ENCODE results near the gene ZNF761. TPM values are rescaled to one million over a fixed set of nuclear protein-coding genes. Genes with fewer than 3 reads are reported as not detected.
A peak's percentile ranks its signal among the peaks of the same experiment; 100 is the strongest.

The ZNF761 gene
- total and polyA plus RNA-seq, 2 of the 13 experiments (the other 11 are each of a cell fraction or from before 2014, with no cell fraction given), result 11.6 to 16.2 TPM

DNA sequence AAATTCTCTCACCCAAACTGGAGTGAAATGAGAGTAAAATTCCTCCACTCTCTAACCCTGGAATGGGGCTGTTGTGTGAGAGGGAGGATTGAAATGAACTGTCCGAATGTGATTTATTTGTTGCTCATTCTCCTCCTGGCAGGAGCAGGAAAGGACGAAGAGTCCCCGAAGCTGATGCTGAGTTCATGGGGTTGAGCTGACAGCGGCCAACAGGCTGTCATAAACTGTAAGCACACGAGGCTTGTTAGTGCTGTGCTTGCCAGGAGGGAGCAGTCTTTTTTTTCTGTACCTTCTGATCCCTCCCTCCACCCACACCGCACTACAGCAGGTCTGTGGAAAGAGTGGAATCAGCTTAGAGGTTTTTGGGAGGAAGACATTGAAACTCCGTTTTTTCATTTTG lies 73.1 kb downstream of the ZNF761 start (continued):
- TF ChIP-seq AKAP8 (CRISPR knock-in tag; IDR thresholded peaks at IDR 0.05) (no peak), HOMEZ (CRISPR knock-in tag; IDR thresholded peaks at IDR 0.05; ENCODE audit: low read depth) (no peak), ZNF280B (CRISPR knock-in tag; IDR thresholded peaks at IDR 0.05; ENCODE audit: borderline replicate concordance) (no peak), ZFP36 (IDR thresholded peaks at IDR 0.05; ENCODE audit: borderline replicate concordance, low read depth, low read length, partially characterized antibody) (no peak), ZNF253 (CRISPR knock-in tag; IDR thresholded peaks at IDR 0.05; ENCODE audit: borderline replicate concordance) (no peak), GLMP (CRISPR knock-in tag; IDR thresholded peaks at IDR 0.05; ENCODE audit: borderline replicate concordance) (no peak), MEF2D (CRISPR knock-in tag; IDR thresholded peaks at IDR 0.05) (no peak), ZNF326 (CRISPR knock-in tag; IDR thresholded peaks at IDR 0.05; ENCODE audit: borderline replicate concordance) (no peak), SMAD3 (CRISPR knock-in tag; IDR thresholded peaks at IDR 0.05) (no peak), ZNF530 (CRISPR knock-in tag; IDR thresholded peaks at IDR 0.05; ENCODE audit: low read depth) (no peak), PATZ1 (CRISPR knock-in tag; IDR thresholded peaks at IDR 0.05) (no peak), MED8 (CRISPR knock-in tag; IDR thresholded peaks at IDR 0.05; ENCODE audit: insufficient replicate concordance) (no peak), ZBTB38 (CRISPR knock-in tag; IDR thresholded peaks at IDR 0.05) (peak; percentile 80), ZBTB4 (CRISPR knock-in tag; IDR thresholded peaks at IDR 0.05; ENCODE audit: borderline replicate concordance) (peak; percentile 54; the same call in 1 of the 2 replicates), KLF9 (CRISPR knock-in tag; IDR thresholded peaks at IDR 0.05; ENCODE audit: low read depth) (no peak), ZNF282 (IDR thresholded peaks at IDR 0.05; ENCODE audit: partially characterized antibody) (no peak), ZNF510 (CRISPR knock-in tag; IDR thresholded peaks at IDR 0.05; ENCODE audit: low read depth) (no peak), JUN (CRISPR knock-in tag; IDR thresholded peaks at IDR 0.05) (no peak)
- TF ChIP-seq, protein P1, sequence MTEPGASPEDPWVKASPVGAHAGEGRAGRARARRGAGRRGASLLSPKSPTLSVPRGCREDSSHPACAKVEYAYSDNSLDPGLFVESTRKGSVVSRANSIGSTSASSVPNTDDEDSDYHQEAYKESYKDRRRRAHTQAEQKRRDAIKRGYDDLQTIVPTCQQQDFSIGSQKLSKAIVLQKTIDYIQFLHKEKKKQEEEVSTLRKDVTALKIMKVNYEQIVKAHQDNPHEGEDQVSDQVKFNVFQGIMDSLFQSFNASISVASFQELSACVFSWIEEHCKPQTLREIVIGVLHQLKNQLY (CRISPR knock-in tag; IDR thresholded peaks at IDR 0.05), result no peak
- TF ChIP-seq, protein P2, sequence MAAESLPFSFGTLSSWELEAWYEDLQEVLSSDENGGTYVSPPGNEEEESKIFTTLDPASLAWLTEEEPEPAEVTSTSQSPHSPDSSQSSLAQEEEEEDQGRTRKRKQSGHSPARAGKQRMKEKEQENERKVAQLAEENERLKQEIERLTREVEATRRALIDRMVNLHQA (CRISPR knock-in tag; IDR thresholded peaks at IDR 0.05), result no peak

Measured in HepG2 (cell line).